IPS-NIHi11 (cell line): ENCODE measurements around the gene KRTAP5-2.
A peak's percentile ranks its signal among the peaks of the same experiment; 100 is the strongest.

Experiments
- DNase-seq: peaks from one replicate; pipeline ENCODE4 v3.0.0; 2012; ENCODE audit warnings: mixed read lengths, low spot score

KRTAP5-2 gene

GRCh38 chr11:1555713-1556153 is 42.4 kb downstream of the KRTAP5-2 start:
- no peak for DNase-seq

DNA sequence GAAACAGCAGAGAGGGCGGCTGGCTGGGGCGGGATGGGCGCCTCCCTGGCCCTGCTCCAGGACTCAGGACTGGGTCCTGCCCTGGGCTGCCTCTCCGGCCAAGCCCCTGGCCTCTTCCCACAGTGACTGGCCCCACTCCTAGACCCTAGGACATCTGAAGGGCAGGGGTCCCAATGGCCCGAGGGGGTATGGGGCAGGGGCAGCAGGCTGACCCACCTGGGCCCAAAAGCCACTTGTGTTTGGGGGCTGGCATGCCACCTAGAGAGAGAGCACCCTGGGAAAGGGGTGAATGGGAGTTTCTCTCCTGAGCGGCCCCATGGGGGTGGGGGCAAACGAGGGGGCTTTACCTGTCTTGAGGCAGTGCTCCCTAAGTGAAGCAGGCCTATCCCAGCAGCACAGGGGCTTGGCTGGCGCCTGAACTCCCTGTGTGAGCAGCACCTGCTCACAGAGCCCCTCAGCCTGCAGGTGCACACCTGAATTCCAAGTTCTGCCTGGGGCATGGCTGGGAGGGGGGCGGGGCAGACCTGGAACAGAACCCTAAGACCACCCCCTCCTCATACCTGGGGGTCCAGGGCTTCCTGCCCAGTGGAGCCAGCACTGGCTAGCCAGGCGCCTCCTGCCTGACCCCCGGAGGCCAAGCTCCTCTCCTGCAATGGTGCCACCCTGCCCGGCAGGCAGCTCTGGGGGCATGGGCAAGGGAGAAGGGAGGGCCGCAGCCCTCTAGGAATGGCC is 42.9 kb downstream of the KRTAP5-2 start:
- no peak for DNase-seq

- DNase-seq: peak; percentile 72
Measured at GRCh38 chr11:1553808-1554594, 44.1 kb downstream of the KRTAP5-2 start.

GRCh38 chr11:1549338-1550330 is 48.5 kb downstream of the KRTAP5-2 start:
- no peak for DNase-seq

GRCh38 chr11:1548221-1549070 is 49.6 kb downstream of the KRTAP5-2 start:
- DNase-seq: peak; percentile 75

GRCh38 chr11:1547467-1548098 is 50.5 kb downstream of the KRTAP5-2 start:
- DNase-seq: no peak
